ENCODE results near the gene KRT4. TPM values are rescaled to one million over a fixed set of nuclear protein-coding genes. Genes with fewer than 3 reads are reported as not detected.

The KRT4 gene
- total RNA-seq, 2 experiments from 2014 or later, result not detected

- ChIA-PET POLR2A (no interaction called here), CTCF (ENCODE audit: unreplicated experiment) (no interaction called here)
- no TSS peak for BruUV-seq (replicated peaks)
These were observed 9.0 kb upstream of the KRT4 start for GRCh38 chr12:52822771-52823510.

DNA sequence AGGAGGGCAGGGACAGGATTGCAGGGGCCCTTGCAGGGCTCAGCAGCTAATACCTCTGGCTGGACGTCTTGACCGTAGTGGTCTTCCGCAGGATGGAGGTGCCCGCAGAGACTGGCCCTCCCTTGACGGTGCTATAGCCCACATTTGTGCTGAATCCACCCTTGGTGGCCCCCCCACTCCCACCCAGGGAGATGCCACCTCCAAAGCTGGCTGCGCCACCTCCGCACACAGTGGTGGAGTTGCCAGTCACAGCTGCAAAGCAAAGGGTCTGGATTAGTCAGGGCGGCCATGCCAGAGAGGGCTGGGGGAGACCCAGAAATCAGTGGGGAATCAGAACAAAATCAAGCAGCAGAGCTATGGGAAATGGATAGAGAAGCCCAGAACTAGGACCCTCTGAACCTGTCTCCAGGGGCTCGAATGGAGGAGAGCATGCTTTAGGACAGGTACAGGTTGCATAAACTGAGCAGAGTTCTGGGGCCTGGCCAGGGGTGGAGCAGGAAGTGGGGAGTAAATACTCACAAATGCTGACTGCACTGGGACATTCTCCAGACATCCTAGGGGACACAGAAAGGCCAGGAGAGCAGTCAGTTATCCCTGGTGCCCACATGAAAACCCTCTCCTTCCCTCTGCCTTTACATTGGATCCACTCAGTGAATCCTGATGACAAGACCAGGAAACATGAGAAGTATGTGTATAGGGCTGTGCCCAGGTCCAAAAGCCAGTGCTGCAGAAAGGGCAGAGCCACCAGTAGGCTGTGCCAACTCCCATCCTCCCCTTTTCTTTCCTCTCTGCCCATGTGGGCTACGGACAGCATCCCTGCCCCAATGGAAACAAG is 8.1 kb upstream of the KRT4 start:
- H3K27ac ChIP-seq (ENCODE audit: low read depth, low read length, poor library complexity, severe bottlenecking), result no peak overlapping the region
- H3K9me3 ChIP-seq (ENCODE audit: low read length), result no peaks in the 10 kb centered on the region
- no peaks in the 10 kb centered on the region for H3K36me3 ChIP-seq (ENCODE audit: insufficient read depth, low read length)
- H3K4me1 ChIP-seq (ENCODE audit: insufficient read depth, low read length, poor library complexity, severe bottlenecking), result no peaks in the 10 kb centered on the region
- no peak overlapping the region for H2AFZ ChIP-seq (ENCODE audit: low read length)
- H3K9me2 ChIP-seq (ENCODE audit: insufficient read depth, low read length), result no peaks in the 10 kb centered on the region
- H3K79me2 ChIP-seq (ENCODE audit: insufficient read depth, low read depth, low read length), result no peaks in the 10 kb centered on the region
- intact Hi-C loops (cut with micrococcal nuclease; ENCODE audit: unreplicated experiment), result no loop called here
- no peak for TF ChIP-seq EZH2phosphoT487 (IDR thresholded peaks at IDR 0.05; ENCODE audit: borderline replicate concordance, low read depth, low read length)
- TF ChIP-seq, protein P1, sequence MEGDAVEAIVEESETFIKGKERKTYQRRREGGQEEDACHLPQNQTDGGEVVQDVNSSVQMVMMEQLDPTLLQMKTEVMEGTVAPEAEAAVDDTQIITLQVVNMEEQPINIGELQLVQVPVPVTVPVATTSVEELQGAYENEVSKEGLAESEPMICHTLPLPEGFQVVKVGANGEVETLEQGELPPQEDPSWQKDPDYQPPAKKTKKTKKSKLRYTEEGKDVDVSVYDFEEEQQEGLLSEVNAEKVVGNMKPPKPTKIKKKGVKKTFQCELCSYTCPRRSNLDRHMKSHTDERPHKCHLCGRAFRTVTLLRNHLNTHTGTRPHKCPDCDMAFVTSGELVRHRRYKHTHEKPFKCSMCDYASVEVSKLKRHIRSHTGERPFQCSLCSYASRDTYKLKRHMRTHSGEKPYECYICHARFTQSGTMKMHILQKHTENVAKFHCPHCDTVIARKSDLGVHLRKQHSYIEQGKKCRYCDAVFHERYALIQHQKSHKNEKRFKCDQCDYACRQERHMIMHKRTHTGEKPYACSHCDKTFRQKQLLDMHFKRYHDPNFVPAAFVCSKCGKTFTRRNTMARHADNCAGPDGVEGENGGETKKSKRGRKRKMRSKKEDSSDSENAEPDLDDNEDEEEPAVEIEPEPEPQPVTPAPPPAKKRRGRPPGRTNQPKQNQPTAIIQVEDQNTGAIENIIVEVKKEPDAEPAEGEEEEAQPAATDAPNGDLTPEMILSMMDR (conservative IDR thresholded peaks at IDR 0.05; ENCODE audit: low read length), result no peak
- no peak overlapping the region for H3K4me2 ChIP-seq (ENCODE audit: low read length)
- DNase-seq (ENCODE audit: low spot score), result no peak
- POLR2A ChIA-PET, result no interaction called here
- H3K4me3 ChIP-seq (ENCODE audit: low read depth, low read length, poor library complexity, severe bottlenecking), result no peak overlapping the region
- CTCF ChIA-PET (ENCODE audit: unreplicated experiment), result no interaction called here
- BruUV-seq (replicated peaks), result no TSS peak
- H4K20me1 ChIP-seq (ENCODE audit: insufficient read depth, low read length), result no peaks in the 10 kb centered on the region

More at GRCh38 chr12:52822771-52823510, 9.0 kb upstream of the KRT4 start:
- Histone ChIP-seq H3K79me2 (ENCODE audit: insufficient read depth, low read depth, low read length) (no peaks in the 10 kb centered on the region), H3K36me3 (ENCODE audit: insufficient read depth, low read length) (no peaks in the 10 kb centered on the region), H3K4me3 (ENCODE audit: low read depth, low read length, poor library complexity, severe bottlenecking) (no peak overlapping the region), H3K4me1 (ENCODE audit: insufficient read depth, low read length, poor library complexity, severe bottlenecking) (no peaks in the 10 kb centered on the region), H3K4me2 (ENCODE audit: low read length) (no peak overlapping the region), H2AFZ (ENCODE audit: low read length) (no peak overlapping the region), H3K9me2 (ENCODE audit: insufficient read depth, low read length) (no peaks in the 10 kb centered on the region), H3K9me3 (ENCODE audit: low read length) (no peaks in the 10 kb centered on the region), H4K20me1 (ENCODE audit: insufficient read depth, low read length) (no peaks in the 10 kb centered on the region), H3K27ac (ENCODE audit: low read depth, low read length, poor library complexity, severe bottlenecking) (no peak overlapping the region)
- DNase-seq (ENCODE audit: low spot score), result no peak
- intact Hi-C loops (cut with micrococcal nuclease; ENCODE audit: unreplicated experiment), result no loop called here
- TF ChIP-seq, protein P1 (conservative IDR thresholded peaks at IDR 0.05; ENCODE audit: low read length), result no peak
- TF ChIP-seq EZH2phosphoT487 (IDR thresholded peaks at IDR 0.05; ENCODE audit: borderline replicate concordance, low read depth, low read length), result no peak
